ENCODE measurements around the gene EGFL7. TPM values are rescaled to one million over a fixed set of nuclear protein-coding genes. Genes with fewer than 3 reads are reported as not detected.
A peak's percentile ranks its signal among the peaks of the same experiment; 100 is the strongest.

Gene EGFL7
- total and polyA plus RNA-seq, 2 of the 13 experiments (the other 11 are each of a cell fraction or from before 2014, with no cell fraction given) = 0.20 to 5.1 TPM

DNA sequence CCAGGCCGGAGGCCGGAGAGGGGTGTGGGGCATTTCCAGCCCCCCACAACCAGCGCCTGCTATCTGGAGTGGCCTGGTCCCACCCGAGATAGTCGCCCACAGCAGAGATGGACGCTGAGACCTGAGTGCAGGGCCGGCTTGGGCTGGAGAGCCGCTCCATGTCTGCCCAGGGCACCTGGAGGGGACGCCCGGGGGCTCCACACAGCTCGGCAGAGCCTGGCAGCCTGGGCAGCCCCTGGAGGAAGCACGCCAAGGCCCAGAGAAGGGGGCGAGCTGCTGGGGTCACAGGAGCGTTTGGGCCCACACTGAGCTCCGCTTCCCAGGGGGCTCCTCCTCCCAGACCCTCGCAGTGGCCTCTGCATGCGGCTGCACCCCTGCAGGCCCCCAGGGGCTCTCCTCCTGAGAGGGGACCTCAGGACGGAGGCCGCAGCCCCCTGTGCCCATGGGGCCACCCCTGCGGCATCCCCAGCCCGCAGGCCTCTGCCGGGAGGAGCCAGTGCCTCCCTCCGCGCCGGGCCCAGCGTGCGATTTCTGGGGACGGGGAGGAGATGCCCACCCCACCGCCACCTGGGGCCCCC lies 42.2 kb upstream of the EGFL7 start:
- peaks cover 20% of the 10 kb centered on the region; the same call in 1 of the 2 replicates for H4K20me1 ChIP-seq (ENCODE audit: insufficient read depth, low read length)
- intact Hi-C loops (cut with micrococcal nuclease; ENCODE audit: unreplicated experiment) = no loop called here
- H3K27me3 ChIP-seq (ENCODE audit: control insufficient read depth in 1 of 2, insufficient read depth in 2 of 2, low read length in 2 of 2) = peaks cover 35 to 96% of the 10 kb centered on the region in 2 experiments
- H3K4me3 ChIP-seq (replicated peaks in 1 of 3; ENCODE audit: insufficient read depth in 1 of 3, low read depth in 2 of 3, low read length in 3 of 3) = peak overlapping the region in 1 of 3 experiments; percentile 62; a peak in 1 of 6 replicates
- peak overlapping the region; percentile 65 for H3K4me2 ChIP-seq (ENCODE audit: low read depth, low read length)
- in situ Hi-C loops (cut with HindIII; ENCODE audit: extremely low pct_ligation_motif_present, low pct_unique_long_range_greater_than_20kb) = no loop called here
- H3K9ac ChIP-seq (ENCODE audit: insufficient read depth, low read depth, low read length) = no peak overlapping the region
- BruUV-seq (replicated peaks) = no TSS peak
- DNase-seq (ENCODE audit: low spot score) = no peak
- no peaks in the 10 kb centered on the region for H3K79me2 ChIP-seq (ENCODE audit: insufficient read depth, low read length)
- no peaks in the 10 kb centered on the region for H3K9me3 ChIP-seq (ENCODE audit: low read length)
- no peak overlapping the region for H2AFZ ChIP-seq (ENCODE audit: low read length)
- no peak for FAIRE-seq
- CTCF ChIA-PET (ENCODE audit: low intra/inter-chr PET ratio, low total read pairs) = no interaction called here
- TF ChIP-seq, protein P1, sequence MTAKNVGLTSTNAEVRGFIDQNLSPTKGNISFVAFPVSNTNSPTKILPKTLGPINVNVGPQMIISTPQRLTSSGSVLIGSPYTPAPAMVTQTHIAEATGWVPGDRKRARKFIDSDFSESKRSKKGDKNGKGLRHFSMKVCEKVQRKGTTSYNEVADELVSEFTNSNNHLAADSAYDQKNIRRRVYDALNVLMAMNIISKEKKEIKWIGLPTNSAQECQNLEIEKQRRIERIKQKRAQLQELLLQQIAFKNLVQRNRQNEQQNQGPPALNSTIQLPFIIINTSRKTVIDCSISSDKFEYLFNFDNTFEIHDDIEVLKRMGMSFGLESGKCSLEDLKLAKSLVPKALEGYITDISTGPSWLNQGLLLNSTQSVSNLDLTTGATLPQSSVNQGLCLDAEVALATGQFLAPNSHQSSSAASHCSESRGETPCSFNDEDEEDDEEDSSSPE (CRISPR knock-in tag; IDR thresholded peaks at IDR 0.05) = no peak
- TF ChIP-seq ZNF143 (CRISPR knock-in tag; IDR thresholded peaks at IDR 0.05) = no peak
- TF ChIP-seq, protein P2, sequence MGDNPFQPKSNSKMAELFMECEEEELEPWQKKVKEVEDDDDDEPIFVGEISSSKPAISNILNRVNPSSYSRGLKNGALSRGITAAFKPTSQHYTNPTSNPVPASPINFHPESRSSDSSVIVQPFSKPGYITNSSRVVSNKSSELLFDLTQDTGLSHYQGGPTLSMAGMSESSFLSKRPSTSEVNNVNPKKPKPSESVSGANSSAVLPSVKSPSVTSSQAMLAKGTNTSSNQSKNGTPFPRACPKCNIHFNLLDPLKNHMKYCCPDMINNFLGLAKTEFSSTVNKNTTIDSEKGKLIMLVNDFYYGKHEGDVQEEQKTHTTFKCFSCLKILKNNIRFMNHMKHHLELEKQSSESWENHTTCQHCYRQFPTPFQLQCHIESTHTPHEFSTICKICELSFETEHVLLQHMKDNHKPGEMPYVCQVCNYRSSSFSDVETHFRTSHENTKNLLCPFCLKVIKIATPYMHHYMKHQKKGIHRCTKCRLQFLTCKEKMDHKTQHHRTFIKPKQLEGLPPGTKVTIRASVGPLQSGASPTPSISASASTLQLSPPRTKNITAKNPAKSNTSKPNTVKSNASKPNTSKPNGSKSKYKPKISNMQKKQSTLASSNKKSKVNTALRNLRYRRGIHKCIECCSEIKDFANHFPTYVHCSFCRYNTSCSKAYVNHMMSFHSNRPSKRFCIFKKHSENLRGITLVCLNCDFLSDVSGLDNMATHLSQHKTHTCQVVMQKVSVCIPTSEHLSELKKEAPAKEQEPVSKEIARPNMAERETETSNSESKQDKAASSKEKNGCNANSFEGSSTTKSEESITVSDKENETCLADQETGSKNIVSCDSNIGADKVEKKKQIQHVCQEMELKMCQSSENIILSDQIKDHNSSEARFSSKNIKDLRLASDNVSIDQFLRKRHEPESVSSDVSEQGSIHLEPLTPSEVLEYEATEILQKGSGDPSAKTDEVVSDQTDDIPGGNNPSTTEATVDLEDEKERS (CRISPR knock-in tag; IDR thresholded peaks at IDR 0.05) = no peak
- TF ChIP-seq, protein P3, sequence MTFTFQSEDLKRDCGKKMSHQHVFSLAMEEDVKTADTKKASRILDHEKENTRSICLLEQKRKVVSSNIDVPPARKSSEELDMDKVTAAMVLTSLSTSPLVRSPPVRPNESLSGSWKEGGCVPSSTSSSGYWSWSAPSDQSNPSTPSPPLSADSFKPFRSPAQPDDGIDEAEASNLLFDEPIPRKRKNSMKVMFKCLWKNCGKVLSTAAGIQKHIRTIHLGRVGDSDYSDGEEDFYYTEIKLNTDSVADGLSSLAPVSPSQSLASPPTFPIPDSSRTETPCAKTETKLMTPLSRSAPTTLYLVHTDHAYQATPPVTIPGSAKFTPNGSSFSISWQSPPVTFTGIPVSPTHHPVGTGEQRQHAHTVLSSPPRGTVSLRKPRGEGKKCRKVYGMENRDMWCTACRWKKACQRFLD (CRISPR knock-in tag; IDR thresholded peaks at IDR 0.05; ENCODE audit: borderline replicate concordance) = no peak
- TF ChIP-seq KLF6 (CRISPR knock-in tag; IDR thresholded peaks at IDR 0.05) = no peak
- WGBS (ENCODE audit: low lambda C conversion rate) = 40% methylated on average over 1 of the region's 29 CpGs
- H3K27ac ChIP-seq (ENCODE audit: extremely low read length, insufficient read depth, low read length) = no peak overlapping the region
- H3K36me3 ChIP-seq (replicated peaks in 1 of 2; ENCODE audit: control insufficient read depth in 1 of 2, insufficient read depth in 2 of 2, low read length in 2 of 2) = no peaks in the 10 kb centered on the region
- POLR2A ChIA-PET = no interaction called here
- H3K4me1 ChIP-seq (ENCODE audit: insufficient read depth, low read length) = peaks cover 66% of the 10 kb centered on the region
- peak; percentile 2; the same call in 2 of the 3 replicates for ATAC-seq

All from HepG2 (cell line).